HG02938 (cell line): ENCODE measurements around the gene CCDC70.
"Not testable (repeated sequence)": the region's sequence is repeated elsewhere in the genome, so short reads cannot be mapped to it uniquely, and the experiment has no call there.

Experiments
- ATAC-seq: cut with Tn5 transposase; IDR thresholded peaks from one replicate; pipeline ENCODE4 v1.9.1; 2021; ENCODE audit warnings: mild to moderate bottlenecking, moderate library complexity; ENCODE audit not compliant: unreplicated experiment

CCDC70 gene

GRCh38 chr13:51905787-51906186, 44.0 kb downstream of the CCDC70 start:
- no peak for ATAC-seq

DNA sequence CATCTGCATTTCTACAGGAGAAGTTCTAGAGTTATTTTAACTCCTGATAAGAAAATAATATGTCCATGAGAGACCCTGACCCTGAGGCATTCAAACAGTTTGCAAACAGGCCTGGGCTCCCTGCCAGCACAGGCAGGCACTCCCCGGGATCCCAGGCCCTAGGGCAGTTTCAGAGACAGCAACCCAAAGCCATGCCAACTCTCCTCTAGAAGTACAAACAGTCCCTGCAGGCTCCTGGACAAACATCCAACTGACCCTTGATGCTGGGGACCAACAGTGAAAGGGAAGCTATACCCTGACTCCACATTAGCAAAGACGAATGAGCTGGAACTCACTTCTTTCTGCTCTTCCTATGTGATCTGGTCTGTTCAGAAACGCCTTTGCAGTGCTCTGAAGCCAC, 44.8 kb downstream of the CCDC70 start:
- ATAC-seq = no peak

DNA sequence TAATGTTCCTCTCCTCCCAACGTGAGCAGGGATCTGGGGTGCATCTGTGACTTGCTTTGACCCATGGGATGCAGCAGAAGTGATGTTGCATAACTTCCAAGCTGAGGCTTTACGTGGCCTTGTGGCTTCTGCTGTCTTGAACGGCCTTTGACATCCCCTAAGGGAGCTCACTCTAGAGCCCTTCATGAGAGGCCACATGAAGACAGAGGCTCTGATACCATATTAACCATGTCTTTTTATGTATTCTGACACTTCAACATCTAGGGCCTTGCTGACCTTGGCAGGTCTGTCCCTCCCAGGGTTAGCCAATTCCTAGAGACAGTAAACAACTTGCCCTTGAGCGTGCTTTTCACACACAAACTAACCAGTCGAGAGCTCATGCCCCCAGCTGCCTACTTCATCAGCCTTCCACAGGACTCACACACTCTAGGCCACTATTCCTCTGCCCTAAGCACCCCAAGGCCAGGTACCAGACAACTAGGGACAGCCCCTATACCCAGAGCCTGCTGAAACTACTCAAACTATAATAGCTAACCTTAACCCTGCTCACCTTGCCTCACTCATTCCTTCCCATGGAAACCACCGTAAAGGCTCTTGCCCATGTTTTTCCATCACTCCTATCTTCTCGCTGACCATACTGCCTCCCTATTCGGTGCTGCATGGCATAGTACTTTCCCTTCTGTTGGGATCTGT, 45.4 kb downstream of the CCDC70 start:
- no peak for ATAC-seq

DNA sequence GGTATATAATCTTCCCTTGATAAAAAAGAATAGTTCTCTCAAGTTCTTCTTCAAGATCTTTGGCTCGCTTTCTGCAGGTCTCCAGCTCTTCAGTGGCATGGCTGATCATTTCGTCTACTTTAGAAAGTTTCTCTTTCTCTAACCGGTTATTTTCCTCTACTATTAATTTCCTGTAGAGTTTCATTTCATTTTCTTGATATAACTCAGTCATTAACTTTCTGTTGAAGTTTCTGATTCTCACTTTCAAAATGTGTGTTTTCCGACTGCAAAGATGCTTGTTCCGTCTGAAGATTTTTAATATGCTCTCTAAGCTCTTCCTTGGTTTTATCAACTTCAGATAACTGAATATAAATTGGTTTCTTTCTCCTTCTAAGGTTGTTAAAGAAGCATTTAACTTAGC, 47.5 kb downstream of the CCDC70 start:
- not testable (repeated sequence) for ATAC-seq

DNA sequence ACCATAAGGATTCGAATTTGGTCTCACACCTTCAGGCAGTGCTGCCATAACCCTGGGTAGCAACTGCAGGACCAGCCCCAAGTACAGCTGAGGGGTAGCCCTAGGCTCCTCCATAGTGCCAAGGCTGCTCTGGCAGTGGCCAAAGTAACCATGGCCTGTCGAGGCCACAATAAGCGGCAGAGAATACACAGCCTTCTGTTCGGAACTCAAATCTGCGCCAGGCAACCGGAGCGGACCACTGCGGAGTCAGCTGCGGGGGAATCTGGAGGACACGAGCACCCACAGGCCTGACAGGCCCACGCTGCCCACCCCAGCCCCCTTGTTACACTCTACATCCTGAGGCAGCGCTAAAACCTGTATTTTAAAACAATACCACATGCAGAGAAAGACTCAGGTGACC, 48.7 kb downstream of the CCDC70 start:
- ATAC-seq = no peak

DNA sequence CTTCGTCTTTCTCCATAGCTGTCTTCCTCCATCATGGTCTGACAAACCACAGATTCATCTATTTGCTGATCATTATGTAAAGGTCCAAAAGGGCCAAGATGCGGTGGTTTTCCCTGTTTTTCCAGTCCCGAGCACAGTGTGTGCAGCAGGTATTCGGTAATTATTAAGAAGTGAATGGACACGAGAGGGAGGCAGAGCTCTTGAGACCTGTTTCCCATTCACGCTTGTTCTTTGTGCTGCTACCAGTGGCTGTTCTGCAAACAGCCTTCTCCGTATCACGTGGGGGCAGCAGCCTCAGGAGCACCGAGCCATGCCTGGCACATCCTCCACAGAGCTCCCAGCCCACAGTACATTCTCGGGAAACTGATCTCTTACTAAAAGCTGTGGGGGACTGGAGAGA, 50.3 kb downstream of the CCDC70 start:
- ATAC-seq = no peak

DNA sequence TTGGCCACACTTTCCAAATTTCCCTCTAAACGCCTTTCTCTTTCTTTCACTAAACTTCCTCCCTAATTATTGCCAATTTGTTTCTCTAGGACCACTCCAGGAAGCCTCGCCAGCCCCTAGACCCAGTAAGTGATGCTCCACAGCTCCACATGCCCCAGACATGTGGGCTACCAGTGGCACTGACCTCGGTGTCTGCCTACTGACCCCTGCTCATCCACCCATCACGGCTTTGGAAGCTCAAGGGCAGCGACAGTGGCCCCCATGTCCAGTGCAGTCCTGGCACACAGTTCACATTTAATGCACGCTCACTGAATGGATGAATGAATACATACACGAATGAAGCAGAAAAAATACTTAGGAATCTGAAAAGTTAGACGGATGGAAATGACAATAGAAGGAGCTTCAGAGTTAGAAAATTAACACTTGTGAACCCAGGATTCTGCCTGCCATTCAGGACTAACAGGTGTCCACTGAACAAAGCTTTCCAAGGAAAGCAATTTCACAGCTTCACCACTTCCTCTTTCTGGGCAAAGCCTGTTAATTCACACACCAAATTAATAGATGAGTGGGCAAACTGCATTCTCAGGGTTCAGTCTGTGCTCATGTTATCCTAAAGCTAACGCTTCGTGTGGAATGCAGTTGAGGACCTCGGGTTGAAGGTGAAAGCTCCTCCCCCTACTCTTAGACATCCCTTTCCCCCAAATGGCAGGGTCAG, 50.9 kb downstream of the CCDC70 start:
- ATAC-seq = no peak

GRCh38 chr13:51913421-51914136, 51.8 kb downstream of the CCDC70 start:
- no peak for ATAC-seq

GRCh38 chr13:51914137-51914493, 52.3 kb downstream of the CCDC70 start:
- ATAC-seq = no peak
